Measurements from ENCODE around the gene CLIC3.
"Not testable (repeated sequence)": the region's sequence is repeated elsewhere in the genome, so short reads cannot be mapped to it uniquely, and the experiment has no call there.

The CLIC3 gene

DNA sequence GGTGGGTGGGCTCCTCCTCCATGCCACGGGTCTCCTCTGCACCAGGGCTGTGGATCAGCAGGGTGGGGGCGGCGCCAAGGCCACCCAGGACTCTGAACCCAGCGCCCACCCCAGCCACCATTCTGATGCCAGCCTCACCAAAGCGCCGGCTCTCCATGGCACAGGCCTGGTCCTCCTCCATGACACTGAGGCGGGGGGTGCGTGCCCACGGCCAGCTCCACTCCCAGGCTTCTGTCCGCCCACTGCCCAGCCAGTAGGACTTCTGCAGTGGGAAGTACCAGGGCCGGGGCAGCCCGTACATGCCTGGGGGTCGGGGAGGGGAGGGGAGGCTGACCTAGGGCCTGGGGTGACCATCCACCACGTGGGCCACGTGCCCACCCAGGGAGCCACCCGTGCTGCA lies 20.1 kb upstream of the CLIC3 start:
- no peak for DNase-seq

DNA sequence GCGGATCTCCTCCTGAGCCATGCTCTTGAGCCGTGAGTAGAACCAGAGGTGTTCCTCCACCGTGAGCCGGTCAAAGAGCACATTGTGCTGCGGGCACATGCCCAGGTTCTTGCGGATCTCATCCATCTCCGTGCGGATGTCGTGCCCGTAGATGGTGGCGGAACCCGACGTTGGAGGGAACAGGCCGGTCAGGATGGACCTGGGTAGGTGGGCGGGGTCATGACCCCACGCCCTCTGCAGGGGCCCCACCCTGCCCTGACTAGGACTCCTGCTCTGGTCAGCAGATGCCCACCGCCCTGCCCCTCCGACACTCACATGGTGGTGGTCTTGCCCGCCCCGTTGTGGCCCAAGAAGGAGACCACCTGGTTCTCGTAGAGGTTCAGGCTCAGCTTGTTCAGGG lies 19.6 kb upstream of the CLIC3 start:
- no peak for DNase-seq

DNA sequence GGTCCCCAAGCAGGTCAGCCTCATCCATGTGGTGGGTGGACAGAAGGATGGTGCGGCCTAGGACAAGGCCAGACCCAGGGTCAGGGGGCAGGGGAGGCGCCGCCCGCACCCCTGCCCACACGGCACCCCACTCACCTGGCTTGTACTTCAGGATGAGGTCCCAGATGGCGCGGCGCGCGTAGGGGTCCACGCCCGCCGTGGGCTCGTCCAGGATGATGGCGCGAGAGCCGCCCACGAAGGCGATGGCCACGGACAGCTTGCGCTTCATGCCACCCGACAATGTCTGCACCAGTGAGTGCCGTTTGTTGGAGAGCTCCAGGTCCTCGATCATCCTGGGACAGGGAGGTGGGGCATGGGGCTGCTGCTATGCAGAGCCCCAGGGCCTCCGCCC lies 19.2 kb upstream of the CLIC3 start:
- DNase-seq = no peak

DNA sequence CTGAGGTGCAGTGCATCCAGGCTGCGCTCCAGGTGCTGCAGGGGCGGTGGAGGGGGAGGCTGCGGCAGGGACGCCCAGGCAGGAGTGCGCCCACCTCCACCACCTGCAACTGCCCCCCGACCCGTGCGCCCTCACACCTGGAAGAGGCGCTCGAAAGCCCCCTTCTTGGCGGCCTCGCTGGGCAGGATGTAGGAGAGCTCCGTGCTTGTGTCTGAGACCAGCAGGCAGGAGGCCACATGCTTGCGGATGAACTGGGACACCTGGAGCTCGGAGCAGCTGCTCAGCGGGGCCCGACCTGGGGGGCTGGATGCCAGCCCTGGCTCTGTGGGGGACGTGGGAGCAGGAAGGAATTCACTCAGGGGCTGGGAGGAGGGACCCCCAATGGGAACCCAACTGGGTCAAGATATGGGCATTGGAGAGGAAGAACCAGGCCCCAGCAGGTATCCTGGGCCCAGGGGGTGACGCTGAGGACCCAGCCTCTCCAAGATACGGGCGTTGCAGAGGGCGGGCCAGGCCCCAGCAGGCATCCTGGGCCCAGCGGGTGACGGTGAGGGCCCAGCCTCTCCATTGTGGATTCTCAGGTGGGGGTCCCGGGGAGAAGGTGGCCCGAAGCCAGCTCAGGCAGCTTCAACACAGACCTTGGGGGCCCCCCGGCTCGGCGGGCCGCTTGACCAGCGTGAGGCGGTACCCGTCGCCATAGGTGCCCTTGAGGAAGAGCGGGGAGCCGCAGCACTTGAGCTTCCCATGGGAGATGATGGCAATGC lies 18.6 kb upstream of the CLIC3 start:
- no peak for DNase-seq

DNA sequence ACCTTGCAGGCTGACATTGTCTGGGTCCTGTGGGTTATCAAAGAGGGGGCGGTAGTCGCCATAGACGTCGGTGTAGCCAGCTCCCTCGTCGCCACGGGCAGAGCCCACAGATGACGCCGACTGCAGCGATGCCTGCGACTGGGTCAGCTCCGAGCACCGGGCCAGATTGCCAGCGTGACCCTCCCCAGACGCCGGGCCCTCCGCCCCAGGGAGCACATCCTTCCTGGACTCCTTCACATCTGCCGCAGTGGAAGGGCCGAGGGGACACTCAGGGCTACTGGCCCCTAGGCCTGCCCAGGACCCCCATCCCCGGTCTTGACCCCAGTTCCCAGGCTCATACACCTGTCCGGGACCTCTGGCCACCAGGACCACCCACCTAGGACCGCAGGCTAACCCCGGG lies 17.8 kb upstream of the CLIC3 start:
- no peak for DNase-seq

DNA sequence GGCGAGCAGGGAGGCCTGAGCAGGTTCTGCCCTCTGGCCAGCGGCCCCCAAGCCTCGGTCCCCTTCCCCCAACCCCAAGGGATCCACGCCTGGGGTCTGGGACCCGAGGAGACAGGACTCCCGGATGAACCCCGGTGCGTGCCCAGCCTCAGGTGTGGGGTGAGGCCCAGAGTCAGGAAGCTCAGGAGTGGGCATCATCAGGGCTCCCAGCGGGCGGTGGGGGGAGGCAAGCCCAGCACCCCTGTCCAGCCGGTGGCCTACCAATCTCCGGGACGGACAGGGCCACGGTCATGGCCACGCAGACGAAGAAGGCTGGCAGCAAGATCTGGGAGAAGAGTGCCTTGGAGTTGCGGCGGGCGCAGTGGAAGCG lies 17.2 kb upstream of the CLIC3 start:
- DNase-seq = no peak

DNA sequence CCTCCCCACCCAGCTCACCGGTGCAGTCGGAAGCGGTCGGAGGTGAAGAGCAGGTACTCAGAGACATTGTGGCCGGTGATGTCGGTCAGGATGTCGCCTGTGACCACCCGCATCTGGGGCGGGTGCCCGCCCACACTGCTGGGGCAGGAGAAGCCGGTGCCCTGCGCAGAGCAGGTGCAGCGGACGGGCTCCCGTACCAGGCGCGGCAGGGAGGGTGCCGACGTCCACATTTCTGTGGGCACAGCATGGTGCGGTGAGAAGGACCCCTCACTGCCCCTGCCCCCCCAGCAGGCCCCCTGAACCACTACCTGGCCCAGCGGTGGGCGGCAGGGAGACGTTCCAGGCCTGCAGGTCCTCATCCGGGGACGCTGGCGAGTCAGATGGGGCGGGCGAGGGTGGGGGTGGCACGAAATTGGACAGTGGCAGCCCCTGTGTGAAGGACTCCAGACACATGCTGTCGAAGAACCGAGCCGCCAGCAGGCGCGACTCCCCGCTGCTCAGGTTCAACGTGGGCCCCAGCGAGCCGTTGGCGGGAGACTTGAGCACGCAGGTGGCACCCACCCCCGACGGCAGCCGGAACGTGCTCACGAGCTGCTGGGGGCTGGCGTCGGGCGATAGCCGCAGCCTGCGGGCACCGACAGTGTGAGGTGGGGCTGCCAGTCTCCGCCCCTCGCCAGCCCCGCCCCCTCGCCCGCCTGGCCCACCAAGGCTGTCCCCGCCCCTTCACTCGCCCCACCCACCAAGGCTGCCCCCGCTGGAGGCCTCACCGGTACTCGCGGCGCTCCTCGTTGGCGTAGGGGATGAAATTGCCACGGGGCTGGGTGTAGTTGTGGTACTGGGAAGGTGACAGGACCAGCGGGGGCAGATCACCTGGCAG lies 16.6 kb upstream of the CLIC3 start:
- DNase-seq = no peak

GRCh38 chr9:137011907-137012675 lies 15.7 kb upstream of the CLIC3 start:
- no peak for DNase-seq

- no peak for DNase-seq
Measured at GRCh38 chr9:137011156-137011555, 14.8 kb upstream of the CLIC3 start.

DNA sequence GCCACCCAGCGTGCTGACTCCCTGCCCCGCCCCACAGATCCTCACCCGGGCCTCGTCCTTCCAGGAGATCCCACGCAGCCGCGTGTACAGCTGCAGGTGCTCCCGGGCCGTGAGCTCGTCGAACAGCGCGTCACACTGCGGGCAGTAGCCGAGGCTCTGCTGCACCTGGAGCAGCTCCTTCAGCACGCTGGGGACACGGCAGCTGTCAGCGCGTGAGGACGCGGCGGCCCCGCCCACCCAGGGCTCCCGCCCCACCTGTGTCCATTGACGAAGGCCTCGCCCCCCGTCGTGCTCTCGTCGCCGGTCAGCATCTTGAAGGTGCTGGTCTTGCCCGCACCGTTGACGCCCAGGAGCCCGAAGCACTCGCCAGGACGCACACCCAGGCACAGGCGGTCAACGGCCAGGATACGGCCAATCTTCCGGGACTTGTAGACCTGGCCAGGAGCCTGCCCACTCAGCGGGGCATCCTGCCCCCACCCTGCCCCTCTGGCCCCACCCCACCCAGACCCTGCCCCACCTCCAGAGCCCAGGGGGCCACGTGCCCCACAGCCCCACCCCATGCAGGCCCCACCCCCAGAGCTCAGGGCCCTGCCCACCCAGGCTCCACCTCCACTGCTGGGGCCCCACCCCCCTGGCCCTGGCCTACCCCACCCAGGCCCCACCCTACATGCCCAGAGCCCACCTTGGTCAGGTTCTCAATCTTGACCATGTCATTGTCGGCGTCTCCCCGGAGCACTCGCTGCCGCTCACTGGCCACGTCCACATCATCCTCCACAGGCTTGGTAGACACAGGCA lies 13.8 kb upstream of the CLIC3 start:
- no peak for DNase-seq

GRCh38 chr9:137009217-137009616 lies 12.8 kb upstream of the CLIC3 start:
- no peak for DNase-seq

DNA sequence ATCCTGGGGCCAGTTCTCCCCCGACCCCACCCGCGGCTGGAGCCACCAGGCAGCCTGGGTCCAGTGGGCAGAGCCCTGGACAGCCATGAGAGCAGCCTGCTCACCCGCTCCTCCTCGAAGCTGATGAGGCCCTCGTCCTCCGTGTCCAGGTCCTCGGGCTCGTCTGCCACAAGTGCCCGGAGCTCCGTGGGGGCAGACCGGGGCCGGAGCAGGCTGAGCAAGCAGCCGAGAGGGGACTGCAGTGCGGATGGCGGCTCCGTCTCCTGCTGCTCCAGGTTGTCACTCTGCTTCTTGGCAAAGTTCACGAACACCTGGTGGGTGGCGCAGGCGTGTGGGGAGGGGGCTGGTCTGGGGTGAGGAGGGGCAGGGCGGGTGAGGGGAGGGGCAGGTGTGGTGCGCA lies 11.9 kb upstream of the CLIC3 start:
- DNase-seq = no peak

- DNase-seq = no peak
Measured at GRCh38 chr9:137007816-137008270, 11.5 kb upstream of the CLIC3 start.

DNA sequence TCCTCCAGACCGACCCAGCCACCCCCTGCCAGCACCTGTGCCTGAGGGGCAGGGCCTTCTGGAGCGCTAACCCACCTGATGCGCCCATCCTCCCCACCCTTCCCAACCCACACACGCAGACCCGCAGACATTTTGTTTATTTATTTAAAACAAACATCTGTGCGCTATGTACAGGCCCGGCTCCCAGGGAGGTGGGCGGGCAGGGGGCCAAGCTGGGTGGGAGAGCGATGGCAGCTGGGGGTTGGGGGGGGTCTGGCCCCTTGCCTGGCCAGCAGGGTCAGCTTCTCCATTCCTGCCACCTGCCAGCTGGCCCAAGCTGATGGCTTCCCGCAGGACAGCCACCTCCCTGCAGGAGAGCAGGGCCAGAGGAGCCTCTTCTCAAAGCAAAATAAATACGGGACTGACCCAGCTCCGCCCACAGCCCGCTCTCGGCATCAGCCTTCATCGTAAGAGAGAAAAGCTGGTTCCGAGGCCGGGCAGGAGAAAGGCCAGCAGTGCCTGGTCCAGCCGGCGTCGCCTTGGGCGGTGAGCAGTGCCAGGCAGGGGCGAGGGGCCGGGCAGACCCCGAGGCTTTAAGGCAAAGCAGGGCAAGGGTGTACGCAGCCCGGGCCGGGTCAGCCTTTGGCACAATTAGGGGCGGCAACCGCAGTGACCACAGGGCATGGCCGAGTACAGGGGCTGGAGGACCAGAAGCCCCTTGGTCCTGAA lies 10.9 kb upstream of the CLIC3 start:
- no peak for DNase-seq

DNA sequence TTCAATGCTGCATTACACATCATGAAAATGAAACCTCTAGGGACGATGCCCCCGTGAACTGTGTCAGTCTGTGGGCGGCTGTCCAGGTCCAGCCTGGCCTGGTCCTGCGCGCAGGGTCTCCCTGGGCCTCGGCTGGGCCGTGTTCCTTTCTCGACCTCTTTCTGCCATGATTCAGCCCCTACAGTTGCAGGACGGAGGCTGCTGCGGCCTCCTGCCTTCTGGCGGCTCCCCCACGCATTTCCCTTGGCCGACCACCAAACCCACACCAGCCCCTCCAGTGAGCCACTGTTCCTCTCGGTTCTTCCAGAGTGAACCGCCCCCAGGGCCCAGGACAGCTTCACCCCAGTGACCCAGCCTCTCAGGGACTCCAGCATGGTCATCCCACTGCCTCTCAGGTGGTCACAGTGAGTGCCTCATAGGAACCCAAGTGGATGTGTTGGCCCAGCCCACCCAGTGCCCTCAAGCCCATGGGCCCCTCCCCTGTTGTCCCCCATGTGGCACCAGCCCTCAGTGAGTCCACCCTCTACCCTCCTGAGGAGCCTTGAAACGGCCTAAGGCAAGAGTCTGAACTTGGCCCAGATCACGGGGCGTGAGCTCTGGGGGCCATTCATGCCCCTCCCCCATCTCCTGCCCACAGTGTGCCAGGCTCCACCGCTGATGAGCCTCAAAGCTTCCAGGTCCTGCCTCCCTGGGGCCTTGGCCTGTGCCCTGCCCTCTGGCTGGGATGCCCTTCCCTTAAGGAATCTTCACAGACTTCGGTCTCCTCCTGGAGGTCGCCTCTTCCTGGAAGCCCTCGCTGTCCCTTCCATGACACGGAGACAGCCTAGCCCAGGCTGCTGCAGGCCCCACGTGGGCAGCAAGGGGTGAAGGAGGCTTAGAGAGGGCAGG lies 10.0 kb upstream of the CLIC3 start:
- DNase-seq = no peak

- DNase-seq = not testable (repeated sequence)
Measured at GRCh38 chr9:137004285-137004684, 7.9 kb upstream of the CLIC3 start.

DNA sequence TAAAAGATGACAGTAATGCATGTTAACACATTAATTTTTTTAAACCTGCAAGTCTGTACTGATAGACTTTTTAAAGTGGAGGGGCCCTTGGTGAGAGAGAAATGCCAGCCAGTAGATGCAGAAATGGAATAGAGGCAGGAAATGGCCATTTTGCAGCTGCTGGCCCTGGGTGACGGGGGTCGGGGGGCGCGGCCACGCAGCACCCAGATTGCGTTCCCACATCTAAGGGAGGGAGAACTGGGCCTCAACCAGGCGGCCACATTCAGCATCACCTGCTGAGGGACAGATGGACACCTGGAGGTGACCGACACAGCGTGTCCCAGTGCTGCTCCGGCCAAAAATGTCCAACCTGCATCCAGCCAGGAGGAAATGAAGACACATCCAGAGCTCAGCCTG lies 6.3 kb upstream of the CLIC3 start:
- no peak for DNase-seq

- DNase-seq = no peak
Measured at GRCh38 chr9:137001857-137002645, 5.7 kb upstream of the CLIC3 start.

GRCh38 chr9:137000177-137000930 lies 4.0 kb upstream of the CLIC3 start:
- DNase-seq = no peak

Data from NCI-H187 treated with DMSO at 0.1 percent for 48 hours (cell line).